Amniotic stem cell (primary cell): ENCODE data around the gene ADI1.
"Not testable (repeated sequence)": the region's sequence is repeated elsewhere in the genome, so short reads cannot be mapped to it uniquely, and the experiment has no call there.

ENCODE experiments used
- DNase-seq: peaks from one replicate; lab custom pipeline; 2025; lab: John Stamatoyannopoulos, UW

Gene ADI1

GRCh38 chr2:3448441-3448911 lies 70.9 kb downstream of the ADI1 start:
- DNase-seq = not testable (repeated sequence)

GRCh38 chr2:3447789-3448317 lies 71.5 kb downstream of the ADI1 start:
- no peak for DNase-seq
